Neural progenitor cell (in vitro differentiated cells): ENCODE measurements around the gene TUBD1. TPM values are rescaled to one million over a fixed set of nuclear protein-coding genes. Genes with fewer than 3 reads are reported as not detected.

ENCODE experiments used
- DNase-seq: peaks from one replicate; pipeline ENCODE4 v3.0.0-alpha.2; 2016; ENCODE audit warnings: low spot score
- H2AFZ ChIP-seq: fragments of 200-600 bp; sonication (generic); replicated peaks from 2 replicates; pipeline ENCODE4 v1.6.1; 2016; ENCODE audit warnings: antibody characterized with exemption
- H3F3A ChIP-seq: fragments of 200-600 bp; sonication (generic); 2 replicates; pipeline ENCODE4 v1.6.1; 2016; ENCODE audit warnings: antibody characterized with exemption, low read depth
- H3K27ac ChIP-seq: fragments of 200-600 bp; sonication (generic); 2 replicates; pipeline ENCODE4 v1.5.1; 2016; ENCODE audit warnings: mild to moderate bottlenecking
- H3K27me3 ChIP-seq: fragments of 200-600 bp; sonication (generic); 2 replicates; pipeline ENCODE4 v1.6.1; 2016; ENCODE audit warnings: mild to moderate bottlenecking, moderate library complexity
- H3K36me3 ChIP-seq: fragments of 200-600 bp; sonication (generic); 2 replicates; pipeline ENCODE4 v1.5.1; 2016
- H3K4me1 ChIP-seq: fragments of 200-600 bp; sonication (generic); 2 replicates; pipeline ENCODE4 v1.6.1; 2016; ENCODE audit warnings: mixed run types
- H3K4me2 ChIP-seq: fragments of 200-600 bp; sonication (generic); 2 replicates; pipeline ENCODE4 v1.6.1; 2016
- H3K4me3 ChIP-seq: fragments of 200-600 bp; sonication (generic); 2 replicates; pipeline ENCODE4 v1.5.1; 2016
- H3K79me2 ChIP-seq: fragments of 200-600 bp; sonication (generic); 2 replicates; pipeline ENCODE4 v1.6.1; 2016; ENCODE audit warnings: low read depth
- H3K9ac ChIP-seq: fragments of 200-600 bp; sonication (generic); 2 replicates; pipeline ENCODE4 v1.6.1; 2016
- H3K9me3 ChIP-seq: fragments of 200-600 bp; sonication (generic); 2 replicates; pipeline ENCODE4 v1.5.1; 2016; ENCODE audit warnings: low read depth
- H4K20me1 ChIP-seq: fragments of 200-600 bp; sonication (generic); 2 replicates; pipeline ENCODE4 v1.6.1; 2016; ENCODE audit warnings: low read depth
- H3K27ac Mint-ChIP-seq: 3 replicates; pipeline ENCODE4 v1.8.0; 2021; ENCODE audit warnings: mixed read lengths
- H3K27me3 Mint-ChIP-seq: 2 replicates; pipeline ENCODE4 v1.8.0; 2022; ENCODE audit warnings: low read depth, mild to moderate bottlenecking, inconsistent platforms, moderate library complexity, mixed read lengths; ENCODE audit not compliant: insufficient read depth
- H3K36me3 Mint-ChIP-seq: 3 replicates; pipeline ENCODE4 v1.8.0; 2021; ENCODE audit warnings: mixed read lengths
- H3K4me1 Mint-ChIP-seq: 3 replicates; pipeline ENCODE4 v1.8.0; 2021; ENCODE audit warnings: mixed read lengths
- H3K4me3 Mint-ChIP-seq: 3 replicates; pipeline ENCODE4 v1.8.0; 2021; ENCODE audit warnings: mild to moderate bottlenecking, moderate library complexity, mixed read lengths
- H3K9me3 Mint-ChIP-seq: 3 replicates; pipeline ENCODE4 v1.8.0; 2020; ENCODE audit warnings: mixed read lengths
- CTCF ChIP-seq: fragments of 200-600 bp; sonication (generic); IDR thresholded peaks from 2 replicates; pipeline ENCODE4 v1.5.1; 2017; ENCODE audit warnings: antibody characterized with exemption, mild to moderate bottlenecking
- EZH2 ChIP-seq: fragments of 200-600 bp; sonication (generic); IDR thresholded peaks from 2 replicates; pipeline ENCODE4 v1.6.1; 2017; ENCODE audit warnings: antibody characterized with exemption, mild to moderate bottlenecking, moderate library complexity
- EZH2phosphoT487 ChIP-seq: fragments of 200-600 bp; sonication (generic); IDR thresholded peaks from 2 replicates; pipeline ENCODE4 v1.6.1; 2017; ENCODE audit warnings: antibody characterized with exemption
- total RNA-seq: library from RNA; depleted of rRNA; stranded (reverse); fragments of >200 nt; gene quantifications from 2 replicates; pipeline ENCODE4 v1.2.3, GENCODE V29; 2015; ENCODE audit warnings: low replicate concordance

TUBD1 gene
- total RNA-seq, 1 donor from 2014 or later, result 32.6 TPM

DNA sequence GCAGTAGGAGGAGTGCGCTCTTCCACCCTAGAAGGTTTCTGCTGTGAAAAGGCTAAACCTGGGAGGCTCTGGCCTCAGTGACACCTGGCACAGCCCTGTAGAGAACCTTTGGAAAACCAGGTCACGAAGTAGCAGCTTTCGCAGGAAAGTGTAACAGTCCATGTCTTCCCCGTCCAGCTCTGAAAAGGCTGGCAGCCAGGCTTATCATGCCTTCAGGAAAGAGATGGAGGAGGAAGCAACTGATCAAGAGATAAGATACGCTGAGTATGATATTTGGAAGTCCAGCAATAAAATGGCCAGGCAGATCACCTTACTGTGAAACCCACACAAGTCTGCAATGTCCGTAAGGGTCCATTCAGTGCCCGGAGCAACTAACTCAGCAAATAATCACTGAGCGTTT, 22.3 kb downstream of the TUBD1 start:
- H3K4me1 Mint-ChIP-seq, result no peaks in the 10 kb centered on the region
- Histone ChIP-seq H3K79me2 (no peaks in the 10 kb centered on the region), H2AFZ (no peak overlapping the region), H3K4me2 (no peak overlapping the region), H3F3A (no peaks in the 10 kb centered on the region), H3K27me3 (no peaks in the 10 kb centered on the region), H3K9ac (no peak overlapping the region), H3K4me3 (no peak overlapping the region), H3K36me3 (no peaks in the 10 kb centered on the region), H4K20me1 (no peaks in the 10 kb centered on the region), H3K4me1 (no peaks in the 10 kb centered on the region), H3K27ac (no peak overlapping the region), H3K9me3 (no peaks in the 10 kb centered on the region)
- no peak overlapping the region for H3K27ac Mint-ChIP-seq
- peaks cover 8% of the 10 kb centered on the region for H3K36me3 Mint-ChIP-seq
- H3K4me3 Mint-ChIP-seq, result no peak overlapping the region
- TF ChIP-seq CTCF, result no peak
- TF ChIP-seq EZH2, result no peak
- TF ChIP-seq EZH2phosphoT487, result no peak
- H3K9me3 Mint-ChIP-seq, result no peaks in the 10 kb centered on the region
- no peak for DNase-seq
- H3K27me3 Mint-ChIP-seq, result no peaks in the 10 kb centered on the region

DNA sequence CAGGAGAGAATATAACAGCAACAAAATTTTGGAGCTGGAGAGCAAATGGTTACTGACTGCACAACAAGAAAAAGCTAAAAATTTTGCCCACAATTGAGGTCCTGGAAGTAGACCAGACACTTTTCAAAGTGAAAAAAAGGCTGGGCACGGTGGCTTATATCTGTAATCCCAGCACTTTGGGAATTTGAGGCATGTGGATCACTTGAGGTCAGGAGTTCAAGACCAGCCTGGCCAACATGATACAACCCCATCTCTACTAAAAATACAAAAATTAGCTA, 22.9 kb downstream of the TUBD1 start:
- Mint-ChIP-seq H3K4me3 (no peak overlapping the region), H3K4me1 (no peaks in the 10 kb centered on the region), H3K9me3 (no peaks in the 10 kb centered on the region), H3K27ac (no peak overlapping the region), H3K27me3 (no peaks in the 10 kb centered on the region), H3K36me3 (peaks cover 9% of the 10 kb centered on the region)
- H3K79me2 ChIP-seq, result no peaks in the 10 kb centered on the region
- H4K20me1 ChIP-seq, result no peaks in the 10 kb centered on the region
- TF ChIP-seq EZH2 (no peak), EZH2phosphoT487 (no peak), CTCF (no peak)
- H3K27me3 ChIP-seq, result no peaks in the 10 kb centered on the region
- H3K9me3 ChIP-seq, result no peaks in the 10 kb centered on the region
- H2AFZ ChIP-seq, result no peak overlapping the region
- no peak for DNase-seq
- H3K4me3 ChIP-seq, result no peak overlapping the region
- H3K36me3 ChIP-seq, result no peaks in the 10 kb centered on the region
- H3K9ac ChIP-seq, result no peak overlapping the region
- no peak overlapping the region for H3K4me2 ChIP-seq
- H3K27ac ChIP-seq, result no peak overlapping the region
- H3K4me1 ChIP-seq, result no peaks in the 10 kb centered on the region
- no peaks in the 10 kb centered on the region for H3F3A ChIP-seq

DNA sequence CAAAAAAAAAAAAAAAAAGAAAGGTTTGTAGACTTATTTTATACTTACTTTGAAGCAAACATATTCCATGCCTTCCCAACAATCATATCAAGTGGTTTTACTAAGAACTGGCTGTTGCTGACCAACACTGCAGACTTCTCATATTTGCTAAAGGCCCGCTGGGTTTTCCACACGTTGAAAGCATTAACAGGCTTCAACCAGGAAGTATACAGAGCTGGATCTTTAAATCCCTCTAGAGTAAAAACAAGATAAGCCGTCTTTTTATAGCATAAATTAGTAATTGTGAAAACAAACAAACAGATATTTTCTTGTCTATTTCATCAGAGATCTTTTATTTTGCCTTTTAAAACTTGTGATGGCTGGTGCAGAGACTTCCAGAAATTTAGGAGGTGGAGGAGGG, 29.1 kb downstream of the TUBD1 start:
- H3K79me2 ChIP-seq, result no peaks in the 10 kb centered on the region
- Mint-ChIP-seq H3K9me3 (no peaks in the 10 kb centered on the region), H3K4me1 (no peaks in the 10 kb centered on the region), H3K27me3 (no peaks in the 10 kb centered on the region), H3K27ac (no peak overlapping the region), H3K36me3 (peaks cover 13% of the 10 kb centered on the region), H3K4me3 (no peak overlapping the region)
- no peaks in the 10 kb centered on the region for H3K9me3 ChIP-seq
- no peaks in the 10 kb centered on the region for H4K20me1 ChIP-seq
- no peaks in the 10 kb centered on the region for H3K4me1 ChIP-seq
- no peak overlapping the region for H2AFZ ChIP-seq
- H3K27me3 ChIP-seq, result no peaks in the 10 kb centered on the region
- H3K36me3 ChIP-seq, result no peaks in the 10 kb centered on the region
- H3K9ac ChIP-seq, result no peak overlapping the region
- TF ChIP-seq EZH2phosphoT487 (no peak), EZH2 (no peak), CTCF (no peak)
- DNase-seq, result no peak
- H3K4me2 ChIP-seq, result no peak overlapping the region
- H3K4me3 ChIP-seq, result no peak overlapping the region
- H3K27ac ChIP-seq, result no peak overlapping the region
- H3F3A ChIP-seq, result no peaks in the 10 kb centered on the region
